ENCODE data around the gene TCAIM. TPM values are rescaled to one million over a fixed set of nuclear protein-coding genes. Genes with fewer than 3 reads are reported as not detected.
"Not testable (repeated sequence)": the region's sequence is repeated elsewhere in the genome, so short reads cannot be mapped to it uniquely, and the experiment has no call there.

TCAIM gene
- total RNA-seq, 1 donor from 2014 or later: 20.5 TPM

DNA sequence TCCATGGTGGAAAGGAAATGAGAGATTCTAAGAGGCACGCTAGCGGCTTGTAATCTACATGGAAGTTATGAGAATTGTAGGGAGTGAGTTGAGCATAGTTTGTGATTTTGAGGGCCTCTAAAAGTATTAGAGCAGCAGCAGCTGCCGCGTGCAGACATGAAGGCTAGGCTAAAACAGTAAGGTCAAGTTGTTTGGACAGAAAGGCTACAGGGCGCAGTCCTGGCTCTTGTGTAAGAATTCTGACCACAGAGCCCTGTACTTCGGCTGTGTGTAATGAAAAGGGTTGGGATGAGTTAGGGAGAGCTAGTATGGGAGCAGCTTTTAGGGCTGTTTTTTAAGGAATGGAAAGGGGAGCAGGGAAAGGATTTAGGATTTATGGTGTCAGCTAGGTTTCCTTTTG, 8.0 kb downstream of the TCAIM start:
- ATAC-seq: not testable (repeated sequence)

DNA sequence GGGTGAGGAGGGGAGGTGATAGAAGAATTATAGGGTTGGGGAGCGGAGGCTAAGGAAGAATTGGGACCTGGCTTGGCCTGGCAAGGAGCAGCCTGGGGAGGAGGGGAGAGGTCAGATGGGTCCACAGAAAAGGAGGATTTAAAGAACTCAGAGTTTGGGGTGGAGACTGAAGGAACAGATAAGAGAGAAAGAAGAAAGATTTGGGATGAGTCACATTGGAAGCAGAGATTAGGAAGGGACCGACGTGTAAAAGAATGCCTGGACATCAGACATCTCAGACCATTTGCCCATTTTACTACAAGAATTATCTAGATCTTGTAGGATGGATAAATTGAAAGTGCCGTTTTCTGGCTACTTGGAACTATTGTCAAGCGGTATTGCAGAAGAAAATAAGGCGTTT, 10.4 kb downstream of the TCAIM start:
- ATAC-seq: no peak

DNA sequence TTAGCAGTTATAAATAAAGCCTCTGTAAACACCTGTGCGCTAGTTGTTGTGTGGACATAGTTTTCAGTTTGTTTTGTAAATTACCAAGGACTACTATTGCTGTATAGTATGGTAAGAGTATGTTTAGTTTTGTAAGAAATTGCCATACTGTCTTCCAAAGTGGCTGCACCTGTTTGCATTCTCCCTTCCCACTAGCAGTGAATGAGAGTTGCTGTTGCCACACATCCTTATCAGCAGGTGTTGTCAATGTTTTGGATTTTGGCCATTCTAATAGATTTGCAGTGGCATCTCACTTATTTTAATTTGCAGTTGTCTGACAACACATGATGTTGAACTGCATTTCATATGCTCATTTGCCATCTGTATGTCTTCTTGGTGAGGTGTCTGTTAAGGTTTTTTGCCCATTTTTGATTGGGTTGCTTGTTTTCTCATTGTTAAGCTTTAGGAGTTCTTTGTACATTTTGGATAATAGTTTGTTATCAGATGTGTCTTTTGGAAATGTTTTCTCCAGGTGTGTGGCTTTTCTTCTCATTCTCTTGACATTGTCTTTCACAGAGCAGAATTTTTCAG, 14.9 kb downstream of the TCAIM start:
- ATAC-seq: no peak

DNA sequence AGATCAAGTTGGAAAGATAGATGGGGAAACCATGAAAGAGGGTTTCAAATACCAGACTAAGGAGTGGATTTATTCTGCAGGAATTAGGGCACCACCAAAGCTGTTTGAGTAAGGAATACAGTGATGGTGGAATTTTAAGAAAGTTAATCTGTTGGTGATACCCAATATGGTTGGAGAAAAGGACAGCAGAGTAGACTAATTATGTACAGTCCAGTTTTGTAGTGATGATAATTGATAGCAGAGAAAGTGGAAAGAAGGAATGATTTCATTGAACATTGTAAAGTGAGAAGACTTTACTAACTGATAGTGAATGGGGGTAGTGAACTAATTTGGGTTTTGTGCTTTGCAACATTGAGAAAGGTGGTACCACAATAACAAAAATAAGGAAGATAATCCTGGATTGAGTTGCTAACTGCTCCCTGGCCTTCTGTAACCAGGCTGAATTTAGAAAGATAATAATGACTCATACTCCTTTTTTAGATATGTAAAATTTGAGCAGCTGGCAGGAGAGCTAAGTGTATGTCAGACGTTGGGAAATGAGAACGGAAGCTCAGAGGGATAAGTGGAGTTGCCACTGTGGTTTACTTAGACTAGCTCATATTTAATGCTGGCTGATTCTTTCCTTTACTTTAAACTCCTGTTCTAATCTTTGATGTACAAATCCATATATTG, 16.9 kb downstream of the TCAIM start:
- ATAC-seq: peak; percentile 67

DNA sequence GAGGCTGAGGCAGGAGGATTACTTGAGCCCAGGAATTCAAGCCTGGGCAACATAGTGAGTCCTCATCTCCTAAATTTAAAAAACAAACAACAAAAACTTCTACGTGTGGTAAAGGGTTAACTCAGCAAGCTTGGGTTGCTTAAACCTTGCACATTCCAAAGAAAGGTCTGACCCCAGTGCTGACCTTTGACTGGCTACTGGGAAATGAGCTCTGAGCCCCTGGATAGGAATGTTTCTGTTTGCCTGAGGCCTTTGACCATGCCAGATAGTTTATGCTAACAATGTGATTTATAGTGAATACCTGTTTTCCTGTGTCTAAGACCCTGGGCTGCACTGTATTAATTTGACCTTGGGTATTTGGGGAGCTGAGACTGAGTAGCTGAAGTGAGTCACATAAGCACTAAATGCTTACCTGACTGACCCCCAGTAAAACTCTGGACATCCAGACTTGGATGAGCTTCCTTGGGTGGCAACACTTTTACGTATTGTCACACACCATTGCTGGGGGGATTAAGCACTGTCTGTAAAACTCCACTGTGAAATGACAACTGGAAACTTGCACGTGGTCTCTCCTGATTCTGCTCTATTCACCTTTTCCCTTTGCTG, 20.7 kb downstream of the TCAIM start:
- ATAC-seq: no peak

DNA sequence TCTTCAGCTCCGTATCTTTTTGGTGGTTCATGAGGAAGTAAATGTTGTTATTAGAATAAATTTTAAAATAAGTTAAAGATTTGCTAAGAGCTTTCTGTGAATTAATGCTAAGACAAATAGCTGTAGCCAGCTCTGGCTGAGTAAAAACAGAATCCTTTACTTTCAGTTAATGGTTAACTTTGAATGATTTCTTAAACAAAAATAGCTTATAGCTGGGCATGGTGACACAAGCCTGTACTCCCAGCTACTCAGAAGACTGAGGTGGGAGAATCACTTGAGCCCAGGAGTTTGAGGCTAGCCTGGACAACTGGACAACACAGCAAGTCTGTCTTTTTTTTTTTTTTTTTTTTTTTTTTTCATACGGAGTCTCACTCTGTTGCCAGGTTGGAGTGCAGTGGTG, 25.0 kb downstream of the TCAIM start:
- no peak for ATAC-seq

DNA sequence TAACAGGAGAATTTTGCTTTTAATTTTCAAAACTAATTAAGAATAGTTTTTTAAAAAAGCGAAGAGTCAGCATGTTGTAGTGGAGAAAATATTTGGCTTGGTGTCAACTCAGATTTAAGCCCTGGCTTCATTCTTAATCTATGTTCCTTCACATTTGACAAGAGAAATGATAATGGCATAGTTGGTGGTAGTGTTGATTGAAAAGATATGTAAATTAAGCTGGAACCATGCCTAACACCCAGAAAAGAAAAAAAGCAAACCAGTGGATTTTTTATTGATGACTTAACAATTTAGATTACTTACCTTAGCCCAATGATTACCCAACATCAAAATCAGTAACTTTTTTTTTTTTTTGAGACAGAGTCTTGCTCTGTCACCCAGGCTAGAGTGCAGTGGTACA, 27.4 kb downstream of the TCAIM start:
- no peak for ATAC-seq

DNA sequence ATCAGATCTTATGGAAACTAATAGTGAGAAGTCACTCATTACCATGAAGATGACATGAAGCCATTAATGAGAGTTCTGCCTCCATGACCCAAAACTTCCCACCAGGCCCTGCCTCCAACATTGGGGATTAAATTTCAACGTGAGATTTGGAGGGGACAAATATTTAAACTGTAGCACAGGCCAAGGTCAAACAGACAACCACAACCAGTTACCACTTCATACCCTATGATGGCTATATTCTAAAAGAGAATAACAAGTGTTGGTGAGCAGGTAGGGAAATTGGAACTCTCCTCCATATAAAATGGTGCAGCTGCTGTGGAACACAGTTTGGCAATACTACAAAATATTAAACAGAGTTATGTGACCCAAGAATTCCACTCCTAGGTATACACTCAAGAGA, 36.9 kb downstream of the TCAIM start:
- no peak for ATAC-seq

DNA sequence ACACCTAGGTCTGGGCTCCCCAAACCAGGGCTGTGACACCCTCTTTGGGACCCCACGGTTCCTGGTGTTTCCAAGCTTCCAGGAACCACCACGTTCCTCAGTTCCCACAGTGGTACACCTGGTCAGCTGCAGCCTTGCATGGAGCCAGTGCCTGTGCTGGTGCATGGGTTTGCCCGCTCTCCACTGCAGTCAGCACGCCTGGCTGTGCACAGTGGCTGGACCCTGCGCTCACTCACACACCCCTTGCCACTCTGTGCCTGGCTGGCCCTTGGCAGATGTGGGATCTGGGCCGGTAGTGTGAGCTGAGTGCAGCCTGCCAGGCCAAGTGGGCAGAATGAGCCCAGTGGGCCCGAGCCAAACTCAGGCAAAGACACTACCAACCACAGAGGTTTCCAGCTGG, 48.8 kb downstream of the TCAIM start:
- no peak for ATAC-seq

DNA sequence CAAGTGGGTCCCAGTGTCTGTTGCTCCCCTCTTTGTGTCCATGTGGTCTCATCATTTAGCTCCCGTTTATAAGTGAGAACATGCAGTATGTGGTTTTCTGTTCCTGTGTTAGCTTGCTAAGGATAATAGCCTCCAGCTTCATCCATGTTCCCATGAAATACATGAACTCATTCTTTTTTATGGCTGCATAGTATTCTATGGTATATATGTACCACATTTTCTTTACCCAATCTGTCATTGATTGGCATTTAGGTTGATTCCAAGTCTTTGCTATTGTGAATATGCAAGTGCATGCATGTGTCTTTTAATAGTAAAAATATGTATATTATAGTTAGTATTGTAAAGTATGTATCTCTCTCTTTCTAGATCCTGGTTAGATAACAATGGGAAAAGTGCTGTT, 53.9 kb downstream of the TCAIM start:
- no peak for ATAC-seq

DNA sequence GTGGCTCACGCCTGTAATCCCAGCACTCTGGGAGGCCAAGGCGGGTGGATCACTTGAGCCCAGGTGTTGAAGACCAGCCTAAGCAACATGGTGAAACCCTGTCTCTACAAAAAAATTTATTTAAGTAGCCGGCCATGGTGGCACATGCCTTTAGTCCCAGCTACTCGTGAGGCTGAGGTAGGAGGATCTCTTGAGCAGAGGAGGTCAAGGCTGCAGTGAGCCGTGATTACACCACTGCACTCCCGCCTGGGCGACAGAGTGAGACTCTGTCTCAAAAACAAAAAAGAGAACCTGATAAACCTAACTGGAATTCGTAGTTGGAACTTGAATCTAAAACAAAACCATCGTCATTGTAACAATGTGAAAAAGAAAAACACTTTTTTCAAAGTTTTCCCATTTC, 57.1 kb downstream of the TCAIM start:
- ATAC-seq: no peak

DNA sequence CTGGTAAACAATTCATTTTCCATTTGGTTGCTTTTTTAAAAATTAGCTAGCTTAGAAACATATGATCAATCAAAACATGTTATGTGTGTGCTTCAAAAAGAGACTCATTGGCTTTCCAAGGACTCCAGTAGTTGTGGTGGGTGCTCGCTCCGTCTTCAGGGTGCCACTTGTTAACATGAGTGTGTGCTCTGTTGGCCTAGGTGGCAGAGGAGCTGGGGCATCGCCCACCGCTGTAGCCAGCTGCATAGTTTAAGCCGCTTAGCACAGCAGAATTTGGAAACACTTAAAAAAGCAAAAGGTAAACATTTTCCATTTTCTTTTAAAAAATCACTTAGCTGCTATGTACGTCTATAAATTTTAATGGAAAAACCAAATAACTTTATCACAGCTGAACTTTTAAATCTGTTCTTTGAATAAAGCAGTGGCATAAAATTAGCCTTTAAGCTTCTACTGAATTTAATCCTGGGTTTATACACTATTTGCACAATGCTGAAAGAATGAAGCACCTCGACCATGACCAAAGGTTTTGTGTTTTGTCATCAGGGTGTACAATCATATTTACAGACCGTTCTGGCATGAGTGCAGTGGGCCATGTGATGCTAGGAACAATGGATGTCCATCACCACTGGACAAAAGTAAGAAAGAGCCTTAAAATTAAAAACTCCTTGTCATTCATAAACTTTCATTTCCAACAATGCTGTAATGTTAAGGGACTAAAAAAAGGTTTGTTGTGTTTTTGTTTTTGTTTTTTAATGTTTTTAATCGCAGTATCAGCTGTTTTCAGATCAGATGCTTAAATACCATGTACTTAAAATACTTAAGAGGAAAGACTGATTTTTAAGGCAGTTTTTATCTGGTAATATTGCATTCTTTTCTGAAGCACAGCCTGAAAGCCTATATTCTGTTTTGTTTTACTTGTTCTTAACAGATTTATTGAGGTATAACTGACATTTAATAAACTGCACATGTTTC, 57.9 kb downstream of the TCAIM start:
- no peak for ATAC-seq

DNA sequence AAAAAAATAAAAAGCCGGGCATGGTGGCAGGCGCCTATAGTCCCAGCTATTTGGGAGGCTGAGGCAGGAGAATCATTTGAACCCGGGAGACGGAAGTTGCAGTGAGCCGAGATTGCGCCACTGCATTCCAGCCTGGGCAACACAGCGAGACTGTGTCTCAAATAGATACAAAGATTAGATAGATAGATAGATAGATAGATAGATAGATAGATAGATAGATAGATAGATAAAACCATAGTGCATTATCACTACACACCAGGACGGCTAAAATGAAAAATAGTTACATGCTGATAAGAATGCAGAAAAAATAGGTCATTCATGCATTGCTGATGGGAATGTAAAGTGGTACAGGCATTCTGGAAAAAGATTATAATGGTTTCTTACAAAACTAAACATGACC, 59.7 kb downstream of the TCAIM start:
- ATAC-seq: not testable (repeated sequence)

DNA sequence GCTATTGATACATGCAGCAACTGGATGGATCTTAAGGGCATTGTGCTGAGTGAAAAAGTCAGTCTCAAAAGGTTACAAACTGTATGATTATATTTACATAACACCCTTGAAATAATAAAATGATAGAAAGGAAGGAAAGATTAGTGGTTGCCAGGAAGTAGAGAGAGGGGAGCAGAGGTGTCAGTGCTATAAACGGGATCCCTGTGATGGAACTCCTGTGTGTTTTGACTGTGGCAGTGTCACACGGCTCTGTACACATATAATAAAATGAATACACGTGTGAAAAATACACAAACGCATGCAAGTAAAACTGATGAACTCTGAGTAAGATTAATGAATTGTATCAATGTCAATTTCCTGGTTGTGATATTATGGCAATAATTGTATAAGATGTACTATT, 60.3 kb downstream of the TCAIM start:
- ATAC-seq: no peak

DNA sequence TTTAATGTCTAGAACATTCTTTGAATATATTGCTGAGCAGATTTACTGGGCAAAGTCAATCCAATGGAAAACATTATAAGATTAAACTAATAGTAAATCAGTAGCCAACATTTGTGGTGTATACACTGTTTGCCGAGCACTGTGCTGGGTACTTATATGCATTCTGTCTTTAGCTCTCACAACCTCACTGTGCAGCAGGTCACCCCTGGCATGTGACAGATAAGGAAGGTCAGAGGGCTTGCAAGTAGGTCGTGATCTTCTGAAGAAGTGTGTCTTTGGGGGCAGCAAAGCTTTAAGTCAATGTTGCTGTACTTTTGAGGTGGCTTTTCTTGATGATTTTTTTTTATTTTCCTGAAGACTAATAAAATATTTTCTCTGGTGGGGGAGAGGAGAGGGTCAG, 62.2 kb downstream of the TCAIM start:
- no peak for ATAC-seq

DNA sequence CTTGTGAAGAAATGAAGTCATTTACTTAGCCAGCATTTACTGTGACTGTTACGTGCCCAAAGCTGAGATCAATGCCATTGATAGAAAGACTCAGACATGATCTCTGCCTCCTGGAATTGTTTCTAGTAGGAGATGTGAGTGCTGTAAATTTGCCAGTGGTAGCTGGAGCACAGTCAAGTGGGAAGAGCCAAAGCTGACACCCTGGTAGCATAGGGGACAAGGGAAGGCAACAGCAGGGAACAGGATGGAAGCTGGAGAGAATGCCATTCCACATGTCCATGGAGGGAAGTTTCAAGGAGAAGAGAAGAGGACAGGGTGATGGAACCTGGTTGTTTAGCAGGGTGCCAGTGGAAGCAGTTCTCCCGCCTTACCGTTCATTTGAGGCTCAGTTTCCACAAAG, 64.0 kb downstream of the TCAIM start:
- ATAC-seq: no peak

DNA sequence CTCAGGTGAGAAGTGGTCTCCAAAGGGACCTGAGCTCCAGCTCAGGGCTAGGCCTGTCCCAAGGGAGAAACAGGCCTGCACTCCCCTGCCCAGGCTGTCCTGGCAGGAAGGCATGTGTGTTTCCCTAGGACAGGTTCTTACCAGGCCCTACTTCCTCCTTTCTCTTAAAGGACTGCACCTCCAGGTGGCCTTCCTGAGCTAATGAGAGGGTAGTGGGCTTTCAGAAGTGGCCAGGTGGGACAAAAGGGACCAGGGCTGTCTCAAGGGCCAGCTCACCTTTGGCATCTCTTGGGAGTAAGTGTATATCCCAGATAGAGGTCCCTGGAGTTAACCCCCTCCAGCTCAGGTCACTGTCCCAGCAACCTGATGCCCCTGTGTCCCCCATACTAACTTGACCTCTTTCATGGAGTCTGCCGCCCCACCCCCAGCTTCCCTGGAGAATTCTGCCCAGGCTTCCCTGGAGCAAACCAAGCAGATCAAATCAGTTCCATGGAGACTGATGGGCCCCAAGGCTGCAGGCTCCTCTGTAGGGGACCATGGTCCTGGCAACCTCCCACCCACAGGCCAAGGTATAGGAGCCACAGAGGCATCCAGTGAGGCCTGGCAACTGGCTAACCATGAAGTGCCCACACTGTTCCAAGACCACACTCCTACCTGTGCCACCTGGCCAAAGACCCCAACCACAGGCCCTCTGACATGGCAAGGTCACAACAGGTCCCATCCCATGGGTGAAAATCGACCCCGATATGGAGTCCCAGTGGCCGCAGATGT, 71.3 kb downstream of the TCAIM start:
- ATAC-seq: no peak

DNA sequence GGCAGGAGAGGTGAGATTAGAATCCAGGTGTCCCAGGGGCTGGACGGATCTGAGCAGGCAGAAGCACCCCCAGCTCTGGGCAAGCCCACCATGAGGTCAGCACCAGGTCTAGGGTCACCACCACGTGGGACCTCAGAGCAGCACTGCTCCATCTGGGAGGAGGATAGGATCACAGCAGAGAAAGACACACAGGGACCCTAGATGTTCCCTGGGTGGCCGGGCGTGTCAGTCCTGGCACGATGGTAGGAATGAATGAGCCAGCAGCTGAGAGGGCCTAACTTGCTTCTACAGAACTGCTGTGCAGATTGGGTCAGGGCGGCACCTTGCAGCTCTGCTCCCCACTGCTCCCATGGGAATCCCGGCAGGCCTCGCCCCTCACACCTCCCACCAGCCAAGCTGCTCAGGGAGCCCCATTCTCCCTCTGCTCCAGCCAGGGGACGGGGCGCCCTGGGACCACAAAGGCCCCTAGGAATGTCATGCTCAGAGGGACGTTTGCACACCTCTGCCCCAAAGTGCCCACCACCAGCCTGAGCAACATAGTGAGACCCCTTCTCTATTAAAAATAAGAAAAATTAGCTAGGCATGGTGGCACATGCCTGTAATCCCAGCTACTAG, 72.6 kb downstream of the TCAIM start:
- no peak for ATAC-seq

DNA sequence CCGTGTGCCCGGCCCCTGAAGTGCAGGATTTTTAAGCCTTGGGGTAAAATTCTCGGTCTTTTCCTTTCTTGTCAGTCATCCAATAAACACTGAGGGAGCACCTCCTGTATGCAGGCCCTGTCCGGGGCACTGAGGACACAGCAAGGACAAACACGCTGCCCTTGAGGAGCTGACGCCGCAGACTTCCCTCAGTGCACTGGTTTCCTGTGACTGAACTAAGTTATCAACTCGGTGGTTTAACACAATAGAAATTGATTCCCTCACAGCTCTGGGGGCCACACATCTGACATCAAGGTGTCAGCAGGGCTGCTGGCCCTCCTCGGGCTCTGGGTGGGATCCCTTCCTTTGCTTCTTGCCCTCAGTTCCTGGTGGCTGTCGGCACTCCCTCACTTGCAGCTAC, 73.8 kb downstream of the TCAIM start:
- no peak for ATAC-seq

DNA sequence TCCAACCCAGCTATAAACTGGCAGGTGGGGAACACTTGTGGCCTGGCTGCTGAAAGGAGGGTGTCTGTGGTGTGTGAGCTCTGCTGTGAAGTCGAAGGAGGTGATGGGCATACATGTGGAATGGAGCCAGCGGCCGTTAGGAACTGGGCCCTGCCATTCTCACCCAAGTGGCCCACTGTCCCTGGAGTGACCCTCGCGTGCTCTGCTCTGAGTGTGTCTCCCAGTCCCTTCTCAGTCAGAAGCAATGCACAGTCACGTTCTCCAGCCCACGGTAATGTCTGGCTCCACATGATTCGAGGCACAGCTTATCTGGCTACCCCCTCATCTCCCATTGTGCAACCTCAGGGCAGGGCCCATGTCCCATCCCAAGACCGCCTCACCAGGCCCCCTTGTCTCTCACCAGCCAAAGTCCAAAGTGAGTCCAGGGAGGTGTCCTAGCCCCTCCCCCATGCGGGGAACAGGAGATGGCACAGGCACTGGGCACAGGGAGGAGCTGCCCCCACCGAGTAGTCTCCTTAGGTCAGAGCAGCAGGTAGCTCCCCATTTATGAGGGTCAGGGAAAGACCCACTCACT, 76.0 kb downstream of the TCAIM start:
- no peak for ATAC-seq

DNA sequence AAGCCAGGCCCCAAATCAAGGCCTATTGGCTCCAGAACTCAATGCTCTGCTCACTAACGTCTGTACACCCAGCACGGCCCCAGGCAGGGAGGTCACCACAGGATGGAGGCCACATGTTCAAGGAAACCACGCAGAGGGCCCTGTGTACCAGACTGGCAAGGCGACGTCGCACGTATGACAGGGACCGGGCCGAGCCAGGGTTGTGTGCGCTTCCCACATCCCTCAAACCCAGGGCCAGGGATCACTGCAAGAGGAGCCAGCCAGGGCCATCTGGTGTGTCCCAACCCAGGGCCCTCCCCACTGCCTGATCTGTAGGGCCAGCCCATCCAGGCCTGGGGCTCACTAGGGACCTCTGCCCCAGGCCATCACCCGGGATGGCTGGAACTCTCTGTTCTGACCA, 76.9 kb downstream of the TCAIM start:
- ATAC-seq: no peak

Measured in esophagus mucosa (tissue), 1 donor.